Activated T-cell treated with anti-CD3 and anti-CD28 coated beads, Interleukin-2, amount 50 U/mL, for 72 hours (primary cell): ENCODE measurements around the gene METTL2A. TPM values are rescaled to one million over a fixed set of nuclear protein-coding genes. Genes with fewer than 3 reads are reported as not detected.
A peak's percentile ranks its signal among the peaks of the same experiment; 100 is the strongest.
"Not testable (repeated sequence)": the region's sequence is repeated elsewhere in the genome, so short reads cannot be mapped to it uniquely, and the experiment has no call there.

Experiments
- ATAC-seq, 2 donors: fragments of 150-1000 bp; cut with Tn5 transposase; replicated peaks in 1 of 2; 2 replicates each; pipeline ENCODE4 v1.10.0; 2021; ENCODE audit warnings: moderate library complexity in 2 of 2, mild to moderate bottlenecking in 1 of 2
- DNase-seq, 2 donors: peaks; one replicate each; pipeline ENCODE4 v3.0.0; 2021 to 2022; ENCODE audit warnings: mixed read lengths in 1 of 2
- H3K27ac Mint-ChIP-seq: one replicate; pipeline ENCODE4 v1.8.0; 2022; ENCODE audit warnings: mild to moderate bottlenecking, moderate library complexity, mixed read lengths
- H3K27me3 Mint-ChIP-seq: one replicate; pipeline ENCODE4 v1.8.0; 2022; ENCODE audit warnings: low read depth, mixed read lengths
- H3K36me3 Mint-ChIP-seq, 2 donors: one replicate each; pipeline ENCODE4 v1.8.0; 2022; ENCODE audit warnings: mixed read lengths in 2 of 2, mild to moderate bottlenecking in 1 of 2; ENCODE audit not compliant: insufficient read depth in 2 of 2
- H3K4me1 Mint-ChIP-seq: one replicate; pipeline ENCODE4 v1.8.0; 2022; ENCODE audit warnings: low read depth, mixed read lengths
- H3K4me3 Mint-ChIP-seq, 2 donors: one replicate each; pipeline ENCODE4 v1.8.0; 2022; ENCODE audit warnings: mild to moderate bottlenecking in 2 of 2, mixed read lengths in 2 of 2, moderate library complexity in 2 of 2
- H3K9me3 Mint-ChIP-seq, 2 donors: one replicate each; pipeline ENCODE4 v1.8.0; 2022; ENCODE audit warnings: mixed read lengths in 2 of 2
- total RNA-seq, 2 donors: library from RNA; stranded (reverse); gene quantifications; one replicate each; pipeline ENCODE4 v1.2.3, GENCODE V29; 2022

The METTL2A gene
- 10 to 100 TPM; 21.2 to 24.7 TPM for total RNA-seq

DNA sequence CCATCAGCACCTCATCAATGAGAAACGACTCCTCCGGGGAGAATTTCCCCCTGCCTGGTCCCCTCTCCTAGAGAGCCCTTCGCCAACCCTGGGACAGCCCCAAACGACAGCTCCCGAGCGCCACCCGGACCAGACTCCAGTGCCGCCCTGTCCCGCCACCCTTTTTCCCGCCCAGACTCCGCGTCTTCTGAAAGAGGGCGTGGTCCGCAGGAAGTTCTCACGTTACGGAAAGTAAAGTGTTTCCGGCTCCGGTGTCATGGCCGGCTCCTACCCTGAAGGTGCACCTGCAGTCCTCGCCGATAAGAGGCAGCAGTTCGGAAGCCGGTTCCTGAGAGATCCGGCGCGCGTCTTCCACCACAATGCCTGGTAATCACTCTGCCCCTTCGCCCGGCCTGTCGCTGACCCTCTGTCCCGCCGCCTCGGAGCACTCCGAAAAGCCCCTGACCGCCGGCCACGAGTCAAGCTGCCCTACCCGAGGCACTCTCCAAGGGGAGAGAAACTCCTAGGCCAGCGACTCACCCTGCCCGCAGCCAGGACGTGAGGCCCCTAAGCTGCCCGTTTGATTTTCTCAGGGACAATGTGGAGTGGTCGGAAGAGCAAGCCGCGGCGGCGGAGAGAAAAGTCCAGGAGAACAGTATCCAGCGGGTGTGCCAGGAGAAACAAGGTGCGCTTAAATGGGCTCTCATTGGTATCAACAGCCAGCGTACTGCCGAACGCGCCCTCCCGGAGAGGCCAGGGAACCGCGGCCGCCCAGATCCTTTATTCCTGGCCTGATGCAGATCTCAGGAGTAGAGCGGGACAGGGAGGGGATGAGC lies at the start of gene METTL2A:
METTL2A (plus strand) TSS at position 251 of the 815 bp plus-strand sequence; CDS start at position 257, 6 bp downstream.
- DNase-seq: peak; percentile 90 to 92
- peak within 1 kb of the TSS; percentile 93 to 99 for H3K4me3 Mint-ChIP-seq
- H3K27me3 Mint-ChIP-seq, H3K9me3 Mint-ChIP-seq, H3K36me3 Mint-ChIP-seq: not testable (repeated sequence)
- H3K27ac Mint-ChIP-seq: peak within 1 kb of the TSS; percentile 96
- peaks cover 33% of the 10 kb centered on the region for H3K4me1 Mint-ChIP-seq
- peak; percentile 94 to 95 for ATAC-seq

DNA sequence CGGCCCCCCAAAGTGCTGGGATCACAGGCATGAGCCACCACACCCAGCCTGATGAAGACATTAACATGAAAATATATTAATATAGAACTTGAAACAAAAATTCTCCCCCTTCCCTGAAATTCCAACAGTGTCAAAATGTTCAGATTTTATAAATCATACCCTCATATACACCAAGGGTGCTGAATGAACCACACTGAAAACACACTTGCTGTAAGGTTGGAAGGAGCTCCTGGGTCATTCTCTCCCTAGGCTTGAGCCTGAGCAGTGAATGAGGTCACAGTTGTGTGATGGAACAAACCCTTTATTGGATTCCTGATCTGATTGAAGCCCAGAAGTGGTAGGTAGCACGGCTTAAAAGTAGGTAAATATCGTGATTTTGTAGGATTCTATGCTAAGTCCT lies 43.4 kb upstream of the METTL2A start, which contains the start of gene EFCAB3:
EFCAB3 (plus strand) TSS at position 301 of the 400 bp plus-strand sequence. CDS start 2,427 bp downstream, outside the sequence.
- Mint-ChIP-seq H3K27ac (no peak within 1 kb of the TSS), H3K4me3 (no peak within 1 kb of the TSS), H3K9me3 (no peaks in the 10 kb centered on the region), H3K36me3 (no peaks in the 10 kb centered on the region), H3K27me3 (peaks cover 4% of the 10 kb centered on the region), H3K4me1 (no peaks in the 10 kb centered on the region)
- no peak for DNase-seq
- no peak for ATAC-seq

GRCh38 chr17:62381561-62381960 lies 42.1 kb upstream of the METTL2A start:
- H3K4me3 Mint-ChIP-seq: no peak overlapping the region
- H3K36me3 Mint-ChIP-seq: no peaks in the 10 kb centered on the region
- DNase-seq (no peak), ATAC-seq (no peak)
- H3K27me3 Mint-ChIP-seq: peaks cover 9% of the 10 kb centered on the region
- H3K9me3 Mint-ChIP-seq: no peaks in the 10 kb centered on the region
- no peak overlapping the region for H3K27ac Mint-ChIP-seq
- no peaks in the 10 kb centered on the region for H3K4me1 Mint-ChIP-seq

GRCh38 chr17:62388856-62389255 lies 34.8 kb upstream of the METTL2A start:
- Mint-ChIP-seq H3K27ac (no peak overlapping the region), H3K36me3 (no peaks in the 10 kb centered on the region), H3K9me3 (no peaks in the 10 kb centered on the region), H3K4me1 (no peaks in the 10 kb centered on the region), H3K27me3 (peaks cover 42% of the 10 kb centered on the region), H3K4me3 (no peak overlapping the region)
- DNase-seq: no peak
- ATAC-seq: no peak

DNA sequence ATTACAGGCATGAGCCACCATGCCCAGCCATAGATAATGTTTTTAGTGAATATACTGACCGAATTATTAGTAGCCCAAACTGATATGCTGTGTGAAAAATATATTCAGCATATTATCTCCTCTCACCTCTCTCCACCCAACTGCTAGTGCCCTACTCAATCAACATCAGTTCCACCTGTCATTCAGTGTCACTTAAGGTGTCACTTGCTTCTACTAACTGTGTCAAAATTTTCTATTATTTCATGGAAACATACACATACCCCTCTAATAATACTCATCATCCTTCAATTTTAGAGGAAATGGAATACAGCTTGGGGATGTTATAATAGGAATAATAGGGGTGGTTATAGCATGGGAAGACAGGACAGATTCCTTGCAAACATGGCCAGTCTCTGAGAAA lies 30.8 kb upstream of the METTL2A start:
- no peaks in the 10 kb centered on the region for H3K36me3 Mint-ChIP-seq
- H3K27me3 Mint-ChIP-seq: peaks cover 21% of the 10 kb centered on the region
- no peak overlapping the region for H3K4me3 Mint-ChIP-seq
- DNase-seq (no peak), ATAC-seq (no peak)
- H3K9me3 Mint-ChIP-seq: no peaks in the 10 kb centered on the region
- H3K27ac Mint-ChIP-seq: peak overlapping the region; percentile 27
- no peaks in the 10 kb centered on the region for H3K4me1 Mint-ChIP-seq

DNA sequence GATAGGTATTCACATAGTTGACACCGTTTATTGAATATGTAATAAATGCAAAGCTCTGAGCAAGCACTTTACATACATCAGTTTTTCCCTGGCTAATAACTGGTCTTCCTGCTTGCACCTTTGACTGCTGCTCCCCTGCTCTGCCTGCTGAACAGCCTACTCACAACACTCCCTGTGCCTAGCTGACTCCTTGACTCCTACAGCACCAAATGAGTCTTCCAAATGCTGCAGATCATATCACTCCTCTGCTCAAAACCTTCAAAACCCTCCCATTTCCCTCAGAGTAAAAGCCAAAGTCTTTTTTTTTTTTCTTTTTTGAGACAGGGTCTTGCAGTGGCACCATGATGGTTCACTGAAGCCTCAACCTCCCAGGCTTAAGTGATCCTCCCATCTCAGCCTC lies 24.8 kb upstream of the METTL2A start:
- H3K36me3 Mint-ChIP-seq: peaks cover 0 to 5% of the 10 kb centered on the region in 2 donors
- peaks cover 19% of the 10 kb centered on the region for H3K27me3 Mint-ChIP-seq
- no peaks in the 10 kb centered on the region for H3K4me1 Mint-ChIP-seq
- no peak overlapping the region for H3K27ac Mint-ChIP-seq
- H3K4me3 Mint-ChIP-seq: no peak overlapping the region
- peaks cover 2% of the 10 kb centered on the region in 2 donors for H3K9me3 Mint-ChIP-seq
- DNase-seq: no peak
- ATAC-seq: no peak

- Mint-ChIP-seq H3K36me3 (peaks cover 0 to 5% of the 10 kb centered on the region in 2 donors), H3K4me1 (no peaks in the 10 kb centered on the region), H3K27ac (no peak overlapping the region), H3K9me3 (peaks cover 2% of the 10 kb centered on the region in 2 donors), H3K27me3 (peaks cover 19% of the 10 kb centered on the region), H3K4me3 (no peak overlapping the region)
- no peak for DNase-seq
- ATAC-seq: no peak
Observed at GRCh38 chr17:62405451-62405850, 18.2 kb upstream of the METTL2A start.

GRCh38 chr17:62413090-62413489 lies 10.6 kb upstream of the METTL2A start:
- H3K27ac Mint-ChIP-seq, ATAC-seq, H3K4me1 Mint-ChIP-seq, DNase-seq, H3K9me3 Mint-ChIP-seq, H3K36me3 Mint-ChIP-seq, H3K4me3 Mint-ChIP-seq: not testable (repeated sequence)
- H3K27me3 Mint-ChIP-seq: peaks cover 15% of the 10 kb centered on the region

DNA sequence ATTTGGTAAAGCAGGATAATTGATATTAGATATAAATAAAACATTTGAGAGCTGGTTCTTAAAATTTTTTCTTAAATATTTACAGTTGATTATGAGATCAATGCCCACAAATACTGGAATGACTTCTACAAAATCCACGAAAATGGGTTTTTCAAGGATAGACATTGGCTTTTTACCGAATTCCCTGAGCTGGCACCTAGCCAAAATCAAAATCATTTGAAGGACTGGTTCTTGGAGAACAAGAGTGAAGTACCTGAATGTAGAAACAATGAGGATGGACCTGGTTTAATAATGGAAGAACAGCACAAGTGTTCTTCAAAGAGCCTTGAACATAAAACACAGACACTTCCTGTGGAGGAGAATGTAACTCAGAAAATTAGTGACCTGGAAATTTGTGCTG lies 2.5 kb downstream of the METTL2A start:
- not testable (repeated sequence) for H3K36me3 Mint-ChIP-seq, H3K27me3 Mint-ChIP-seq, H3K9me3 Mint-ChIP-seq, H3K4me3 Mint-ChIP-seq, H3K27ac Mint-ChIP-seq, DNase-seq, ATAC-seq
- peaks cover 33% of the 10 kb centered on the region for H3K4me1 Mint-ChIP-seq

DNA sequence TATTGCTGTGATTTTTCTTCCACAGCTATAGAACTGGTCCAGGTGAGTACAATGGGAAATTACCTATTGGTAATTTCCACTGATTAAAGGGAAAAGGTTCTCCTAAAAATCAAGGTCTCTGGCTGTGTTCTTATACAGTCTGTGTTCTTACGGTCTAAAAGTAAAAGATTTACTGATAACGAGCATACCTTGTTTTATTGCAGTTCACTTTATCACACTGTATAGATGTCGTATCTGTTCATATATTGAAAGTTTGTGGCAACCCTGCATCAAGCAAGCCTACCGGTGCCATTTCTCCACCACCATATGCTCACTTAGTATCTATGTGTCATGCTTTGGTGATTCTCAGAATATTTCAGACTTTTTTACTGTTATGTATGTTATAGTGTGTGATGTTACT lies 11.6 kb downstream of the METTL2A start:
- H3K4me1 Mint-ChIP-seq, H3K9me3 Mint-ChIP-seq, ATAC-seq, DNase-seq, H3K27me3 Mint-ChIP-seq, H3K4me3 Mint-ChIP-seq, H3K27ac Mint-ChIP-seq: not testable (repeated sequence)
- H3K36me3 Mint-ChIP-seq: peaks cover 0 to 17% of the 10 kb centered on the region in 2 donors

- peaks cover 0 to 12% of the 10 kb centered on the region in 2 donors for H3K36me3 Mint-ChIP-seq
- not testable (repeated sequence) for ATAC-seq, DNase-seq, H3K4me1 Mint-ChIP-seq, H3K4me3 Mint-ChIP-seq, H3K27ac Mint-ChIP-seq, H3K9me3 Mint-ChIP-seq, H3K27me3 Mint-ChIP-seq
Observed at GRCh38 chr17:62441181-62441580, 17.5 kb downstream of the METTL2A start.

DNA sequence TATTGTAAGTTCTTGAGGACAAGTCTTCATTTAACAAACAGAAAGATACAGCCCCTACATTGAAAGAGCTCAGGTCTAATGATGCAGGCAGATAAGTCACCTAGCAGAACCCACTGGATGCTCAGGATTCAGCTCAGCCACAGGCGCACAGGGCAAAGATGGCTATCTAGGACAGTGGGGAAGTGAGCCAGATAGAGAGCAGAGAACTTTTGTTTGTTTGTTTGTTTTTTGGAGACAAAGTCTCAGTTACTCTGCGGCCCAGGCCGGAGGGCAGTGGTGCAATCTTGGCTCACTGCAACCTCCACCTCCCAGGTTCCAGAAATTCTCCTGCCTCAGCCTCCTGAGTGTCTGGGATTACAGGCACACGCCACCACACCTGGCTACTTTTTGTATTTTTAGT lies 20.4 kb downstream of the METTL2A start:
- Mint-ChIP-seq H3K4me1 (no peaks in the 10 kb centered on the region), H3K9me3 (no peaks in the 10 kb centered on the region), H3K27ac (no peak overlapping the region), H3K27me3 (no peaks in the 10 kb centered on the region), H3K4me3 (no peak overlapping the region), H3K36me3 (peaks cover 6 to 13% of the 10 kb centered on the region in 2 donors)
- DNase-seq (no peak), ATAC-seq (no peak)

DNA sequence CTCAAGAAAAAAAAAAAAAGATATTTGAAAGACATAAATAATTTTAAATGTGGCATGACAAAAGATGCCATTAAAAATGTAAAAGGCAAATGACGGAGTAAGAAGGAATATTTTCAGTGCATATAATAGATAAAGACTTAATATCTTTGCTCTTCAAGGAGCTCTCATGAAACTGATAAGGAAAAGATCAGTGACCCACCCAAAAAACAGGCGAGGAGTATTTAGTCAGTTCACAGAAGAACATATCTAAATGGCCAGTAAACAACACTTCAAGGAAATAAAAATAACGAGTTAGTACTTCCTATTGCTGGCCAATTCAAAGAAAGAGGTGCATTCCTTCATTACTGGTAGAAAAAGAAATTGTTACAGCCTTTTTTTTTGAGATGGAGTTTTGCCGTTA lies 22.1 kb downstream of the METTL2A start:
- not testable (repeated sequence) for DNase-seq, ATAC-seq, H3K27me3 Mint-ChIP-seq, H3K27ac Mint-ChIP-seq, H3K4me3 Mint-ChIP-seq, H3K4me1 Mint-ChIP-seq, H3K9me3 Mint-ChIP-seq
- H3K36me3 Mint-ChIP-seq: peaks cover 6 to 14% of the 10 kb centered on the region in 2 donors

- not testable (repeated sequence) for H3K36me3 Mint-ChIP-seq, H3K27ac Mint-ChIP-seq, H3K27me3 Mint-ChIP-seq, ATAC-seq, H3K9me3 Mint-ChIP-seq, H3K4me3 Mint-ChIP-seq, H3K4me1 Mint-ChIP-seq, DNase-seq
Observed at GRCh38 chr17:62452195-62452594, 28.5 kb downstream of the METTL2A start.
